GM18511 (cell line): ENCODE measurements around the gene APP.
A peak's percentile ranks its signal among the peaks of the same experiment; 100 is the strongest.

Experiments
- ATAC-seq: cut with Tn5 transposase; IDR thresholded peaks from one replicate; pipeline ENCODE4 v1.9.1; 2021; ENCODE audit warnings: mild to moderate bottlenecking, moderate library complexity; ENCODE audit not compliant: unreplicated experiment

APP gene

GRCh38 chr21:25912402-25912746, 258.2 kb downstream of the APP start:
- no peak for ATAC-seq

GRCh38 chr21:25911730-25912401, 258.7 kb downstream of the APP start:
- ATAC-seq: no peak

- no peak for ATAC-seq
These were observed 259.8 kb downstream of the APP start for GRCh38 chr21:25910809-25911208.

- ATAC-seq: no peak
These were observed 261.2 kb downstream of the APP start for GRCh38 chr21:25909341-25909740.

GRCh38 chr21:25908495-25908894, 262.1 kb downstream of the APP start:
- no peak for ATAC-seq

GRCh38 chr21:25907573-25908275, 262.8 kb downstream of the APP start:
- no peak for ATAC-seq

- no peak for ATAC-seq
These were observed 264.0 kb downstream of the APP start for GRCh38 chr21:25906587-25906986.

- no peak for ATAC-seq
These were observed 265.4 kb downstream of the APP start for GRCh38 chr21:25905126-25905525.

GRCh38 chr21:25904044-25904695, 266.4 kb downstream of the APP start:
- ATAC-seq: no peak

GRCh38 chr21:25903607-25904006, 267.0 kb downstream of the APP start:
- peak; percentile 77 for ATAC-seq

GRCh38 chr21:25901330-25901979, 269.1 kb downstream of the APP start:
- no peak for ATAC-seq

- ATAC-seq: no peak
These were observed 271.9 kb downstream of the APP start for GRCh38 chr21:25898671-25899070.

GRCh38 chr21:25897383-25897782, 273.2 kb downstream of the APP start:
- ATAC-seq: no peak

GRCh38 chr21:25896501-25897056, 274.0 kb downstream of the APP start:
- ATAC-seq: no peak

GRCh38 chr21:25895565-25896205, 274.9 kb downstream of the APP start:
- ATAC-seq: peak; percentile 93

- ATAC-seq: no peak
These were observed 277.4 kb downstream of the APP start for GRCh38 chr21:25893191-25893590.

- no peak for ATAC-seq
These were observed 279.0 kb downstream of the APP start for GRCh38 chr21:25891596-25891995.

GRCh38 chr21:25890001-25890400, 280.6 kb downstream of the APP start:
- ATAC-seq: no peak

GRCh38 chr21:25888711-25889110, 281.9 kb downstream of the APP start:
- ATAC-seq: no peak

- ATAC-seq: no peak
These were observed 282.8 kb downstream of the APP start for GRCh38 chr21:25887646-25888306.
